ENCODE measurements around the gene JMJD7.

JMJD7 gene

GRCh38 chr15:41801185-41801584, 26.7 kb upstream of the JMJD7 start:
- no peak for DNase-seq (ENCODE audit: low read depth in 3 of 3)

GRCh38 chr15:41801850-41802455, 25.9 kb upstream of the JMJD7 start:
- no peak for DNase-seq (ENCODE audit: low read depth in 3 of 3)

- no peak for DNase-seq (ENCODE audit: low read depth in 3 of 3)
These were observed 23.5 kb upstream of the JMJD7 start for GRCh38 chr15:41804361-41804760.

- no peak for DNase-seq (ENCODE audit: low read depth in 3 of 3)
These were observed 22.8 kb upstream of the JMJD7 start for GRCh38 chr15:41804916-41805666.

- DNase-seq (ENCODE audit: low read depth in 3 of 3) = no peak
These were observed 22.2 kb upstream of the JMJD7 start for GRCh38 chr15:41805711-41806110.

- no peak for DNase-seq (ENCODE audit: low read depth in 3 of 3)
These were observed 21.4 kb upstream of the JMJD7 start for GRCh38 chr15:41806291-41807181.

- no peak for DNase-seq (ENCODE audit: low read depth in 3 of 3)
These were observed 18.8 kb upstream of the JMJD7 start for GRCh38 chr15:41809121-41809520.

GRCh38 chr15:41809526-41810220, 18.2 kb upstream of the JMJD7 start:
- DNase-seq (ENCODE audit: low read depth in 3 of 3) = no peak

GRCh38 chr15:41810651-41811431, 17.1 kb upstream of the JMJD7 start:
- no peak for DNase-seq (ENCODE audit: low read depth in 3 of 3)

- DNase-seq (ENCODE audit: low read depth in 3 of 3) = peak; percentile 58 to 72 (median 62)
These were observed 16.3 kb upstream of the JMJD7 start for GRCh38 chr15:41811432-41812195.

- no peak for DNase-seq (ENCODE audit: low read depth in 3 of 3)
These were observed 15.0 kb upstream of the JMJD7 start for GRCh38 chr15:41812820-41813375.

- DNase-seq (ENCODE audit: low read depth in 3 of 3) = no peak
These were observed 14.5 kb upstream of the JMJD7 start for GRCh38 chr15:41813426-41813825.

GRCh38 chr15:41814534-41814933, 13.4 kb upstream of the JMJD7 start:
- no peak for DNase-seq (ENCODE audit: low read depth in 3 of 3)

GRCh38 chr15:41816788-41817187, 11.1 kb upstream of the JMJD7 start:
- no peak for DNase-seq (ENCODE audit: low read depth in 3 of 3)

- no peak for DNase-seq (ENCODE audit: low read depth in 3 of 3)
These were observed 10.6 kb upstream of the JMJD7 start for GRCh38 chr15:41817327-41817726.

- no peak for DNase-seq (ENCODE audit: low read depth in 3 of 3)
These were observed 10.1 kb upstream of the JMJD7 start for GRCh38 chr15:41817781-41818180.

GRCh38 chr15:41819455-41820050, 8.3 kb upstream of the JMJD7 start:
- DNase-seq (ENCODE audit: low read depth in 3 of 3) = no peak

- no peak for DNase-seq (ENCODE audit: low read depth in 3 of 3)
These were observed 7.0 kb upstream of the JMJD7 start for GRCh38 chr15:41820791-41821423.

GRCh38 chr15:41821831-41822230, 6.1 kb upstream of the JMJD7 start:
- DNase-seq (ENCODE audit: low read depth in 3 of 3) = no peak
